GM21381 (cell line): ENCODE data around the gene GNAL.
"Not testable (repeated sequence)": the region's sequence is repeated elsewhere in the genome, so short reads cannot be mapped to it uniquely, and the experiment has no call there.

Experiments used
- ATAC-seq: cut with Tn5 transposase; IDR thresholded peaks from one replicate; pipeline ENCODE4 v1.9.1; 2021; ENCODE audit warnings: mild to moderate bottlenecking, moderate library complexity; ENCODE audit not compliant: unreplicated experiment

The GNAL gene

GRCh38 chr18:11688972-11689668 lies at the start of gene GNAL:
Gene GNAL (plus strand): TSS chr18:11689264. CDS start chr18:11689564, 300 bp downstream.
- no peak for ATAC-seq

- ATAC-seq: not testable (repeated sequence)
Measured at GRCh38 chr18:11647310-11647709, 41.8 kb upstream of the GNAL start.

GRCh38 chr18:11647804-11648203 lies 41.3 kb upstream of the GNAL start:
- ATAC-seq: not testable (repeated sequence)

- no peak for ATAC-seq
Measured at GRCh38 chr18:11649839-11650238, 39.2 kb upstream of the GNAL start.

GRCh38 chr18:11651899-11652298 lies 37.2 kb upstream of the GNAL start:
- ATAC-seq: no peak

GRCh38 chr18:11653521-11653920 lies 35.5 kb upstream of the GNAL start:
- ATAC-seq: no peak

- ATAC-seq: no peak
Measured at GRCh38 chr18:11654736-11655605, 34.1 kb upstream of the GNAL start.

- no peak for ATAC-seq
Measured at GRCh38 chr18:11655606-11655932, 33.5 kb upstream of the GNAL start.

- ATAC-seq: no peak
Measured at GRCh38 chr18:11657152-11657551, 31.9 kb upstream of the GNAL start.

GRCh38 chr18:11657554-11657953 lies 31.5 kb upstream of the GNAL start:
- ATAC-seq: no peak

- no peak for ATAC-seq
Measured at GRCh38 chr18:11658019-11658418, 31.0 kb upstream of the GNAL start.

- no peak for ATAC-seq
Measured at GRCh38 chr18:11658989-11659388, 30.1 kb upstream of the GNAL start.

GRCh38 chr18:11660691-11661090 lies 28.4 kb upstream of the GNAL start:
- ATAC-seq: no peak

GRCh38 chr18:11661430-11661829 lies 27.6 kb upstream of the GNAL start:
- no peak for ATAC-seq

GRCh38 chr18:11663439-11664029 lies 25.5 kb upstream of the GNAL start:
- no peak for ATAC-seq

GRCh38 chr18:11664286-11664685 lies 24.8 kb upstream of the GNAL start:
- ATAC-seq: no peak

- no peak for ATAC-seq
Measured at GRCh38 chr18:11665146-11665545, 23.9 kb upstream of the GNAL start.

- no peak for ATAC-seq
Measured at GRCh38 chr18:11665587-11665986, 23.5 kb upstream of the GNAL start.

GRCh38 chr18:11666176-11666575 lies 22.9 kb upstream of the GNAL start:
- no peak for ATAC-seq

- no peak for ATAC-seq
Measured at GRCh38 chr18:11666831-11667230, 22.2 kb upstream of the GNAL start.

- ATAC-seq: no peak
Measured at GRCh38 chr18:11667578-11667977, 21.5 kb upstream of the GNAL start.
